ENCODE measurements around the gene HSPE1.
"Not testable (repeated sequence)": the region's sequence is repeated elsewhere in the genome, so short reads cannot be mapped to it uniquely, and the experiment has no call there.

HSPE1 gene

DNA sequence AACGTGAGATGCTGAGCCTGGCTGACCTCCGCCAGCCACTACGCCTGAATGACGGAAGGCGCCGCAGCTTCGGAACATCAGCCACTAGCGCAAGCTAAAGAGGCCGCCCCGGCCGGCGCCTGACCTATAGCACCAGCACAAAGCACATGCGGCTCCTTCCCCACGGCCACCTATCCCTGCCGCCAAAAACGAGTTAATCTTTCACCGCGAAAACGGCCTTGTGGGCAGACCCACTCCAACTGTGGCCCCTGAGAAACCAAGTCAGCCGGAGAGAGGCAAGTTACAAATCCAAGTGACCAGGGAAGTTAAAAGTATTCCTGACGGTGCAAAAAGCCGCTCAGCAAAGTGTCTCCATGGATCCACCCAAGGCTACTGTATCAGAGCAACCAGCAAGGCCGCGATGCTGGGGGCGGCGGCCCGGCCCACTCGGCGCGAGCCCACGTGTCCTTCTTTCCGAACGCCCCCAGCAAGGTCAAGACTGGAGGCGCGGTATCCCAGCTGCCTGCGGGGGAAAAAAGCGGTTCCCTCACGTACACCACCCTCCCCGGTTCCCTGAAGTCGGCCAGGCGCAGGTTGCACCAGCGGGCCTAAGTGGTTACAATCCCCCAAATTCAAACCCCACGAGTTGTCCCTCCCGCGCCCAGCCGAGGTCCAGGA lies 1.1 kb upstream of the HSPE1 start:
- DNase-seq (ENCODE audit: low read depth): peak; percentile 18

DNA sequence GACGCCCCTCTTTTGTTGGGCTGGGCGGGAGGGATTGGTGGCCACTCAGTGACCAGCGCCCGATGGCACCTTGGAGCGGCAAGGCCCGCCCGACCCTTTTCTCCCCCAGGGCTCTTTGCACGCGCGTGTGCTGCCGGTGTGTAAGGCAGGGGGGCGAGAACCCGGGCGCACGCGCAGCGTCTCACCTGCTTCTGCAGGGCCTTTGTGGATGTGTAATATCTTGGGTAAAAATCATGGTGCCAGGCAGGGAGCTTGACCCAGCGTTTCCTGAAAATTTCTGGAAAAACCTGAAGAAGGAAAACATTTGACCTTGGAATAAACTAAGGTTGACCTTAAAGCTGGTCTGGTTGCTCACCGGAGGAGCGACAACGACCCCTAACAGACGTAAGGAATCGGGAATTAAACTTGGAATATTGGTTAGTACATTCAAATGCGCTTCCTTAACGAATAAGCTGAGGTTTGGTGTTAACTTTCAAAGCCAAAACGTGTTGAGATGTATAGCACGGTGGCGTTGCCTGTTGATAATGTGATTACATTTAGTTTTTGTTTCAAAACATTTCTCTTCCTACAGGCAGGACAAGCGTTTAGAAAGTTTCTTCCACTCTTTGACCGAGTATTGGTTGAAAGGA lies 438 bp downstream of the HSPE1 start:
- no peak for DNase-seq (ENCODE audit: low read depth)

DNA sequence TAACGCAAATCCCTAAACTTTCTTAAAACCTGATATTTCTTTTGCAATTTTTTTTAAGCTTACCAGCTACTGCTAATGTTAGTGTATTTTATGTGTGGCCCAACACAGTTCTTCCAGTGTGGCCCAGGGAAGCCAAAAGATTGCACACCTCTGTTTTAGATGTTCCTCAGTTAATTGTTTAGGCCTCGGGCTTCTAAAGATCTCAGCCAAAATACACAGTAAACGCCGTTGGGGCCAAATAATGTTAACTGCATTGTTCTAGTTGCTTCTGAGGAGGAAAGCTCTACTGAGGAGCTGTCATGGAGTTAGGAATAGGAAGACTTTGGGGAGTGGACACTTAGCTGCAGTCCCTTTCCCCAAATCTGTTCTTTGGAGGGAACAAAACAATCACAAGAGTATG lies 2.0 kb downstream of the HSPE1 start:
- no peak for DNase-seq (ENCODE audit: low read depth)

DNA sequence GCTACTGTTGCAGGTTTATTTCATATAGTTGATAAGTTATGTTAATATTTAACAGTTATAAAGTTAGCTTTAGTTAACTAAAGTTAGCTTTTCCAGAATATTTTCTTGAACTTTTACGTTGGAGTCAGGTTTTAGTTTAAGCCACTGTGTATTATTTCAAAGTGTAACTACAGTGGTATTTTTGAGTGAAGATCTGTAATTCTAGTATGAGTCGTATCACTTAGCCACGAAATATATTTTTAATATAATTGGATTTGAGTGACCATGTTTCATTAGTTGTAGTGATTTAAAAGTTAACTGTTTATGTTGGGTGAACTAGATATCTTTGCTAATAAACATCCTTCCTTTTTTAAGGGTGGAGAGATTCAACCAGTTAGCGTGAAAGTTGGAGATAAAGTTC lies 2.5 kb downstream of the HSPE1 start:
- no peak for DNase-seq (ENCODE audit: low read depth)

DNA sequence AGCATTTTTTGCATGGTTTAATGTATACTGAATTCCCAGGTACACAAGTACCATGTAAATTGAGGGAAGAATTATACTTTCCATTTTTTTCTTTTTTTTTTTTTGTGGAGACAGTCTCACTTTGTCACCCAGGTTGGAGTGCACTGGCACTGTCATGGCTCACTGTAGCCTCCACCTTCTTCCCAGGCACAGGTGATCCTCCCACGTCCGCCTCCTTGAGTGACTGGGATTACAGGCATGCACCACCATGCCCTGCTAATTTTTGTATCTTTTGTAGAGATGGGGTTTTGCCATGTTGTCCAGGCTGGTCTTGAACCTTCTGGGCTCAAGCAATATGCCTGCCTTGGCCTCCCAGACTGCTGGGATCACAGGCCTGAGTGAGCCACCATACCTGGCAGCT lies 3.8 kb downstream of the HSPE1 start:
- no peak for DNase-seq (ENCODE audit: low read depth)

DNA sequence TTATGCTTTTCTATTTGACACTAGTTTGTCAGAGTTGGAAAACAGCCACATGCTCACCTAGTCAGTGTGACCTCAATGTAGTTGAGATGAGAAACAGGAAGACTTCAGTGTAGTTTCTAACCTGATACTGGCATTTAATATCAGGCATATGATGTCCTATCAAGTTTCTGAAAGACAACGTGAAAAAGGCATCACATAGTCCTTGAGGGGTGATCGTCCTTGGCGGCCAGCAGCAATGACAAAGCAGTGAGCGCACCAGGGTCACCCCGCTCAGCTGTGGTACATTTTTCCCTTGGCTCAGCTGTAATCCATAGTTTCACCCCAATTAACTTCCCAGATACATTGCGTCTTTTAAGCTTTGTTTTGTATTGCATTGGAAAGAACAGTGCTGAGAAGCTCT lies 4.3 kb downstream of the HSPE1 start:
- no peak for DNase-seq (ENCODE audit: low read depth)

DNA sequence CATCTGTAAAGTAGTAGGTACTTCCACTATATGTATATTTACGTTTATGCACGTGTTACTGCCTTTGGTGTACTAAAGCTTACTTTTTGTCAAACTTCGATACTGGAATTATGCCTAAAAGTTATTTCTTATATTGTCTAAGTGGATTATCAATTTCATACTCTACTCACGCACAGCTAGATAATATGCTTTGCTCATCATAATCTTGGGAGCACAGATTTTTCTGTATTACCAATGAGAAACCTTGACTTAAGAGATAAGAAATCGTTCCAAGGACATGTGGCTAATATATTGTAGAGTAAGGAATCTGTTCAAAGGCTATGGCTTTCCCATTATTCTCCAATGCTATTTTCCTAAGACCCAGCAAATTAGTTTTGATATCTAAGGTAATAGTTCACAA lies 6.5 kb downstream of the HSPE1 start:
- no peak for DNase-seq (ENCODE audit: low read depth)

DNA sequence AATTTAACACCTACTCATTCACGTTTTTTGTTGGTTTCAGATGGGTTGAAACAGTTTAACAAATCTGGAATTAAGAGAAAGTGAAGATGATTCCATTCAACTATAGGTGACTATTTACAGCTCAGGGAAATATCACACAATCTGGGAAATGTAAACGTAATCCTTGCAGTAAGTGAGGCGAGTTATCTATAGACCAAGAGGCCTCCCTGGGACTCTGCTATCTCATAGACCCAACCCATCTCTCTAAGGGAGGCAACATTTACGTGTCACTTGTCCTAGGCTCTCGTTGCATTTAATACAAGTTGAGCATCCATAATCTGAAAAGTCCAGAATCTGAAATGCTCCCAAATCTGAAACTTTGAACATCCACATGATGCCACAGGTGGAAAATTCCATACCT lies 13.7 kb downstream of the HSPE1 start:
- no peak for DNase-seq (ENCODE audit: low read depth)

DNA sequence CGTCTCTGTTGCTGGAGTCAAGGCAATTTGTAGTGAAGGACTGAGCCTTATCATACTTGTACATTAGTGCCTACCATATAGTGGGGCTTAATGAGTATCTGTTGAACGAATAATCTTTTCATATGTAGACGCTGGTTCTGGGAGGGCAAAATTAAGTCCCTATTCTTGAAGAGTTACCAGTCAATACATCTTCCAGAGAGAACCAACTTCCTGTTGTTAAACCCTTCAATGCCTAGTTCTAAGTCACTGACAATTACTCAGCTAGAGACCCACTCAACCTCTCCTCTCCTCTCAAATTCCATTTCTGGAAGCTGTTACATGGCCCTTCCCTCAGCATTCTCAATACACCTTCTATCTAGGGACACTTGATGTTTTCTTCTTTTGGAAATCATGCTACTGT lies 14.6 kb downstream of the HSPE1 start:
- no peak for DNase-seq (ENCODE audit: low read depth)

DNA sequence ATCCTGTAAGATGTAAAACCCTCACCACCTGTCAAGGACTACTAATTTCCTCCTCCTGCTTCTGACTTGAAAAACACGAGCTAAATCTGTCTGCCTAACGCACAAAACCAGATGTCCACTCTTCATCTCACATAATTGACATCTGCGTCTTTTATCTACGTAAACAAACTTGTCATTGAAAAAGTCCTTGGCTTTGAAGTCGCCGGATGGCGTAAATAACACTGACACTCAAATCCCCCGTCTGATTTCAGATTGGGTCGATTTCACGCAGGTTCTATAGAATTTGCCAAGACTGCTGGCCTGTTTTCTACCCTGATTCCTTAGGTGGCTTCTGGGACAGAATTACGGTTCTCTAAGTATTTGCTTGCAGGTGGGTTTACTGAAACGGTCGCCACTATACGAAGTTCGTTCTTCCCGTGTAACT lies 15.1 kb downstream of the HSPE1 start:
- no peak for DNase-seq (ENCODE audit: low read depth)

DNA sequence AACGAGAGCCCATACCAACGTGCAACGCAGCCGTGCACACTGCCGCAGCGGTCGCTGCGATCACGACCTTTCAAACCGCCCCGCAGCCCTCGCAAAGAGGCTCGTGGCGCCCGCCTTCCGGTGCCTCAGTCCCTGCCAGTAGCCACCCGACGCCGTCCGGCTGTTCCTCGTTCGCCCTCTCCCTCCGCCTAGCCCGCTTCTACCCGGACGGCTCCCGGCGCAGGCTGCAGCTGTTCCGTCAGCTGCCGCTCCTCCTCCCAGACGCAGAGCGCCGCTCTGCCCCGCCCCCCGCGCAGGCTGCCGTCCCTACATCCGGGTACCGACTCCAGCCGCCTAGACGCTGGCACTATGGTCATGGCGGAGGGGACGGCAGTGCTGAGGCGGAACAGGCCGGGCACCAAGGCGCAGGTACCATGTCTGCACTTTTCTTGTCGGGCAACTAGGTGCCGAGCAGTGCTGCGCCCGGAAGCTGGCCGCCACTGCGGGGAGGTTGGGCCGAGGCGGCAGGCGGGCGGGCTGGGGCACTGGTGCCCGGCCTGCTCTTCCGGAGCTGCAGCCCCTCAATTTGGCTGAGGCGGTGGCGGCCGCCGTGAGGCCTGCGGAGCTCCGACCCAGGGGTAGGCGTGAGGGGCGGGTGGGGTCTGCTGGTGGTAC lies 15.7 kb downstream of the HSPE1 start, which contains the start of gene MOB4:
Gene MOB4, plus strand, starts transcription at position 328 of the 654 bp plus-strand sequence. Its CDS starts 21 bp downstream, at position 349.
- peak; percentile 93 for DNase-seq (ENCODE audit: low read depth)

DNA sequence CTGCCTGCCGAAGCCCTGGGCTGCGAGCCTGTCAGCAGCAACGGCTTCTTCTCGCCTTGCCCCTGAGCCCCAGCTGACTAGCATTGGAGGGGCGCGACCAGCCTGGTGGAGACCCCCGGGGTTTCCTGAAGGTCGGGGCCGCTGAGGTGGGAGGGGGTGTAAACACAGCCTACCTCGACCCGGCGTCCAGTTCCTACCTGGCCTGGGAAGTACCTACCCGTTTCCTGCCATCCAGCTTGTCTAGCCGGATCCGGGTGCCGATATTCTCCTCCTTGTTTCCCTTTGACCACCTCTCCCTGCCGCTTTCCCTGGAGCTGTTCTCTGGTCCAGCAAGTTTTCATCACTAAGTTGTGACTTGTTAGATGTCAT lies 16.2 kb downstream of the HSPE1 start:
- DNase-seq (ENCODE audit: low read depth): peak; percentile 15

DNA sequence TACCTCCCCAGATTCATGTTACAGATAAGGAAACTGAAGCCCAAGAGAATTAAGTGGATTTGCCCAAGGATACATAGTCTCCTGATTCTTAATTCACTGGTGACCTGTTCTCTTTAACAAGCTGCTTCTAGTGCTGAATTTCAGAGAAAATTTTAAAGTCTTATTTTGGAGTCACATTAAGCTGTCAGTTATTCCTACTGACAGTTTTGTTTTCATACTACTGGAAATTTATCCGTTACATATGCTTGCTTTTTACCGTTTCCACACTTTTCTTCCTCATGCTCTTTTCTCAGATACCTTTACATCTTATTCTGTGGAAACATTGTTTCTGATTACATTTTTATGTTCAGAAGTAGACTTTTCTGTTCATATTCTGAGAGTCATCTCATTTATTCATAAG lies 17.0 kb downstream of the HSPE1 start:
- no peak for DNase-seq (ENCODE audit: low read depth)

DNA sequence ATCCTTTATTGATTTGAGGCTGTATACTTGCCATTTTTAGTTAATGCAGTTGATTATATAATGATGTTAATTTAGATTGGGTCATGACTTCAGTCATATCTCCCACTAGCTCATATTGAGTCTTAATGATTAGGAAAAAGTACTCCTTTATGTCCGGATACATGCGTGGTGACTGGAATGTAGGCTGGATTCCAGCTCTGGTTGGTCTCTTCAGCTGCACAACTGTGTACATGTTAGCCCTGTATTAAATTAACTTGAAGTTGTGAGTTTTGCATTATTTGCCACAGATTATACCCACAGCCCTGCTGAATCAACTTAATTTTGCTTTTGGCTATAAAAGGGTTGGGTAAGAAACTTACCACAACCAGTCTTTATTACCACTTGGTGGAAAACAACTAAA lies 38.2 kb downstream of the HSPE1 start:
- DNase-seq (ENCODE audit: low read depth): no peak

DNA sequence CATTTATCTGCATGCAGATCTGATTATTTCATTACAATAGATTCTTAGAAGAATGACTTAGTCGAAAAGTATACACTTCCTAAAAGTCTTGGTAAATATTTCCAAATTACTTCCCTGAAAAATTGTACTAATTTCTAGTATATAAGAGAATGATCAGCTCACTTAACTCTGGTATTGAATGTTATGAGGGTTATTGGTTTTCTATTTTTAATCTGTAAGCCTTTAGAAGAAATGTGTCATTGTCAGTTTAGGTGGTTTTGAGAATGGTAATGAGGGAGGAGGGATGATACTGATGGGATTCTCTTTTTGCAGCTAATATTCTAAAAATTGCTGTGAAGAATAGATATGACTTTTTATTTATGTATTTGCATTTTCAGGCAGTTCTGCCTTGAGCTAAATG lies 39.6 kb downstream of the HSPE1 start:
- no peak for DNase-seq (ENCODE audit: low read depth)

DNA sequence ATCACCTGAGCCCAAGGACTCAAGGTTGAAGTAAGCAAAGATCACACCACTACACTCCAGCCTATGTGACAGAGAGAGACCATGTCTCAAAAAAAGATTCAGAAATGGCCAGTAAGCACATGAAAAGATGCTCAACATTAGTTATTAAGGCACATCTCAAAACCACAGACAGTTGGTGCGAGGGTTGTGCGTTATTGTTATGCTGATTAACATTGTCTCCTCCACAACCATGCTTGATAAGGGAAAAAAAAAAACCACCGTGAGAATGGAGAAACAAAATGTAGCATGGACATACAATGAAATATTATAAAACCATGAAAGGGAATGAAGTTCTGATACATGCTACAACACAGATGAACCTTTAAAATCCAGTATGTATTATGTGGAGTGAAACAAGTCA lies 43.0 kb downstream of the HSPE1 start:
- DNase-seq (ENCODE audit: low read depth): no peak

DNA sequence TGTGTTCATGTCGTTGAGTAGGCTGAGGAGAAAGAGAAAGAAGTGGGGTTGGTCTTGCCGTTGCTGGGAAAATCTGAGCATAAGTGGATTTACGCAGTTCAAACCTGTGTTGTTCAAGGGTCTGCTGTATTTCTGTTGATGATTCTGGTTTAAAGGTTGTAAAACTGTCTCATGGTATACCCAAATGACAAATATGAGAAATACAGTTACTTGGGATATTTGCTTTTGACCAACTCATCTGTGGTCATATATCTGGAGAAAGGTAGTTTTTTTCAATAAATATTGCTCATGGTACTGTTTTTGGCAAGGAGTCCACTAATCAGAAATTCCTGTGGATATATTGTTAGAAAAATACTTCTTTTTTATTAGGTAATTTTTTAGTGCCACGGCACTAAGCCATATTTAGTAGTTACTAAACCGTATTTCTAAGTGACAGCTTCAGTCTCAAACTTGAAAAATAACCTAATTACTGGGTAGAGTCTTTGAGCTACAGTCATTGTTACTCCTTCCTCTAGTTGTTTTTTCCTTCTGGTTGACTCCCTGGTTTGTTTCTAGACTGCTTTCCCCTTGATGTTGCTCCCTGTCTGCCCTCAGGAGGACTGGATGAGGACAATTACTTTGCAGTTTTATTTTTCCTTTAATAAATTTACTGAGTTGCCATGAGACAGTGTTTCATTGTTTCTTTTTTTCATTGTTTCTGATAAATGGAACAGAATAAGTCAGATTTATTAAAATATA lies 47.2 kb downstream of the HSPE1 start:
- DNase-seq (ENCODE audit: low read depth): no peak

DNA sequence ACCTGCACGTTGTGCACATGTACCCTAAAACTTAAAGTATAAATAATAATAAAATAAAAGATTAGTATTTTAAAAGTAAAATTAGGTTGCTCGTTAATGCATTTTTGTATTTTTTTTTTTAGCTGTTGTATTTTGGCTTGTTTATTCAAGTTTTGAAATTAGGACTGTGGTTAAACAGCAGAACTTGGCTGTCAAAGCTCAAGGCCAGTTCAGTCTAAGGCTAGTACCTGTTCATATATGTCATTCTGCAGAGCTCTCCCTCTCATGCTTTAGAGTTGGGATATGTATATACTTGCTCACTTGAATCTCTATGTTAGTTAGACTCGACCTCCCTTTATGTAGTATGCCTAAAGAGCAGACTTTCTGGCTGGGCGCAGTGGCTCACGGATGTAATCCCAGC lies 48.4 kb downstream of the HSPE1 start:
- DNase-seq (ENCODE audit: low read depth): no peak

DNA sequence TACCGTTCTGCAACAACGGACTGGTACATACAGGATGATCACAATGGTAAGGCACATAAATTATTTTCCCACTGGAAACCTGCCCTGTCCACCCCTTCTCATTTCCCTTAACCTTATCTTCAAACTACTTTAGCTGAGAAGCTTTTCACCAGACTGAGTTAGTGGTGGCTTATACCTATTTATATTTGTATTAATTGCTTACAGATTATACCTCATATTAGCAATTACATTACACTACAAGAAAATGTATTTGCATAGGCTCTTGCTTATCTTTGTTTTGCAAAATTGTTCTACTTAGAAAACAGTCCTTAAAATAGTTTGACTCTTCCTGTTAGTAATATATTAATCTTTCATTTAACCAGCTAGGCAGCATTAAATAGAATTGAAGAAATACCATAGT lies 51.1 kb downstream of the HSPE1 start:
- not testable (repeated sequence) for DNase-seq (ENCODE audit: low read depth)

All from activated T-helper 1 cell treated with Interleukin-2 at 50 U/mL for 16 hours (primary cell).